B cell (primary cell): ENCODE data around the gene PLCD1. TPM values are rescaled to one million over a fixed set of nuclear protein-coding genes. Genes with fewer than 3 reads are reported as not detected.

Experiments
- ATAC-seq: fragments of 200-7000 bp; cut with Tn5 transposase; one replicate; pipeline ENCODE4 v1.10.0; 2021; ENCODE audit warnings: low read depth, mild to moderate bottlenecking, moderate number of reproducible peaks, moderate library complexity
- CTCF ChIA-PET: fragments of 350-600 bp; sonication (Branson Sonifier 250); formaldehyde crosslinking; loops from one replicate; lab custom pipeline; 2021; ENCODE audit warnings: antibody characterized with exemption, inconsistent platforms; lab: Charles Lee
- POLR2A ChIA-PET: fragments of 350-600 bp; sonication (Branson Sonifier 250); formaldehyde crosslinking; loops from one replicate; lab custom pipeline; 2021; ENCODE audit warnings: antibody characterized with exemption; lab: Charles Lee
- DNase-seq: peaks from one replicate; pipeline ENCODE4 v3.0.0; 2013
- H2AFZ ChIP-seq: 2 replicates; pipeline ENCODE4 v1.6.1; 2012; ENCODE audit warnings: mild to moderate bottlenecking, low read depth, low read length; ENCODE audit not compliant: insufficient read depth, poor library complexity, severe bottlenecking
- H3K27ac ChIP-seq, 2 donors: 1 replicate in 1 of 2; 2 replicates in 1 of 2; pipeline ENCODE4 v1.5.1; 2012 to 2013; ENCODE audit warnings: low read length in 2 of 2, mild to moderate bottlenecking in 2 of 2, moderate library complexity in 1 of 2
- H3K27me3 ChIP-seq, 4 experiments: fragments of 200-600 bp in 1 of 4; sonication (generic) in 1 of 4; replicated peaks in 1 of 4; 1 replicate in 2 of 4; 2 replicates in 2 of 4; pipeline versions ENCODE4 v1.6.1 to v1.7.0; 2013 to 2016; ENCODE audit warnings: low read length in 3 of 4, mild to moderate bottlenecking in 2 of 4, mixed read lengths in 1 of 4, moderate library complexity in 1 of 4; ENCODE audit not compliant: insufficient read depth in 4 of 4, control insufficient read depth in 3 of 4; ENCODE audit errors: control extremely low read depth in 1 of 4
- H3K36me3 ChIP-seq, 2 experiments: replicated peaks in 1 of 2; 1 replicate in 1 of 2; 2 replicates in 1 of 2; pipeline versions ENCODE4 v1.6.1 to v1.7.1; 2013; ENCODE audit warnings: low read length in 1 of 2; ENCODE audit not compliant: insufficient read depth in 2 of 2, control insufficient read depth in 1 of 2; ENCODE audit errors: control extremely low read depth in 1 of 2, extremely low read depth in 1 of 2
- H3K4me1 ChIP-seq, 2 donors: fragments of 200-600 bp in 1 of 2; sonication (generic) in 1 of 2; 1 replicate in 1 of 2; 2 replicates in 1 of 2; pipeline versions ENCODE4 v1.5.1 to v1.6.1; 2013 to 2017; ENCODE audit warnings: low read length in 2 of 2; ENCODE audit not compliant: control insufficient read depth in 2 of 2, insufficient read depth in 2 of 2
- H3K4me2 ChIP-seq: replicated peaks from 2 replicates; pipeline ENCODE3; 2012; ENCODE audit warnings: mild to moderate bottlenecking, low read depth, low read length; ENCODE audit not compliant: poor library complexity, severe bottlenecking
- H3K4me3 ChIP-seq, 5 experiments: fragments of 200-600 bp in 1 of 5; sonication (generic) in 1 of 5; 1 replicate in 3 of 5; 2 replicates in 2 of 5; pipeline versions ENCODE4 v1.5.1 to v1.7.0; 2011 to 2016; ENCODE audit warnings: low read length in 4 of 5, mild to moderate bottlenecking in 4 of 5, low read depth in 2 of 5, control low read depth in 1 of 5, moderate library complexity in 1 of 5; ENCODE audit not compliant: insufficient read depth in 1 of 5; ENCODE audit errors: control extremely low read depth in 1 of 5, extremely low read depth in 1 of 5
- H3K79me2 ChIP-seq: fragments of 200-600 bp; sonication (generic); one replicate; pipeline ENCODE4 v1.6.0; 2016; ENCODE audit warnings: low read length; ENCODE audit not compliant: control insufficient read depth, insufficient read depth
- H3K9ac ChIP-seq: fragments of 200-600 bp; sonication (generic); 2 replicates; pipeline ENCODE4 v1.6.1; 2017; ENCODE audit warnings: mild to moderate bottlenecking, low read length, moderate library complexity
- H3K9me3 ChIP-seq, 3 donors: one replicate each; pipeline versions ENCODE4 v1.6.1 to v1.7.1; 2013; ENCODE audit warnings: low read length in 2 of 3; ENCODE audit not compliant: control insufficient read depth in 2 of 3, insufficient read depth in 1 of 3; ENCODE audit errors: control extremely low read depth in 1 of 3
- H4K20me1 ChIP-seq: 2 replicates; pipeline ENCODE4 v1.6.0; 2012; ENCODE audit warnings: mild to moderate bottlenecking, low read length; ENCODE audit not compliant: insufficient read depth, control insufficient read depth, poor library complexity, severe bottlenecking
- H3K27ac Mint-ChIP-seq: one replicate; pipeline ENCODE4 v1.8.0; 2021; ENCODE audit warnings: mixed read lengths
- H3K27me3 Mint-ChIP-seq: one replicate; pipeline ENCODE4 v1.8.0; 2021; ENCODE audit warnings: mixed read lengths
- H3K4me1 Mint-ChIP-seq: one replicate; pipeline ENCODE4 v1.8.0; 2021; ENCODE audit warnings: mixed read lengths
- H3K4me3 Mint-ChIP-seq: one replicate; pipeline ENCODE4 v1.8.0; 2021; ENCODE audit warnings: mixed read lengths
- H3K9me3 Mint-ChIP-seq: one replicate; pipeline ENCODE4 v1.8.0; 2022; ENCODE audit warnings: mixed read lengths; ENCODE audit not compliant: insufficient read depth
- CTCF ChIP-seq: fragments of 200-600 bp; IDR thresholded peaks from one replicate; pipeline ENCODE4 v1.8.0; 2022; ENCODE audit warnings: antibody characterized with exemption, mild to moderate bottlenecking
- EZH2 ChIP-seq: IDR thresholded peaks from 2 replicates; pipeline ENCODE4 v1.6.1; 2012; ENCODE audit warnings: borderline replicate concordance, low read depth, mild to moderate bottlenecking, moderate library complexity, low read length; ENCODE audit not compliant: insufficient read depth, poor library complexity, severe bottlenecking
- WGBS: methylation state at CpG from one replicate; pipeline ENCODE4 v1.1.5; 2013; ENCODE audit warnings: missing lambda C conversion rate; ENCODE audit not compliant: insufficient coverage; 5-methylcytosine and 5-hydroxymethylcytosine counted together
- intact Hi-C: fragments of 100-400 bp; cut with micrococcal nuclease; formaldehyde crosslinking; loops from one replicate; pipeline ENCODE4 v1.10.0; 2022
- polyA plus RNA-seq: library from polyadenylated mRNA; depleted of rRNA; stranded (reverse); fragments of >200 nt; gene quantifications from 2 replicates; pipeline ENCODE4 v1.2.3, GENCODE V29; 2012
- total RNA-seq, 2 donors: library from RNA; stranded (reverse); fragments of 120-200 nt in 1 of 2; gene quantifications; 1 replicate in 1 of 2; 2 replicates in 1 of 2; pipeline versions ENCODE4 v1.2.3 to v1.2.4, GENCODE V29; 2013 to 2022

Gene PLCD1
- total and polyA plus RNA-seq, 2 donors (not counting 1 experiment from before 2014, with no cell fraction given), result 5.8 to 10.1 TPM

GRCh38 chr3:37968199-37968598, 61.2 kb downstream of the PLCD1 start:
- CTCF ChIA-PET, result interaction anchor here (0.8 to 3.2 kb wide), 6 partner anchors 9 to 528 kb away, joined by 3 to 15 read pairs (median 5); partner anchors contain the start of gene EXOG
- H4K20me1 ChIP-seq, result no peaks in the 10 kb centered on the region
- Mint-ChIP-seq H3K27ac (no peak overlapping the region), H3K27me3 (peaks cover 13% of the 10 kb centered on the region), H3K9me3 (no peaks in the 10 kb centered on the region), H3K4me3 (no peak overlapping the region), H3K4me1 (no peaks in the 10 kb centered on the region)
- H3K79me2 ChIP-seq, result no peaks in the 10 kb centered on the region
- 100% methylated on average over 1 of the region's 9 CpGs for WGBS
- no peak overlapping the region for H3K27ac ChIP-seq
- H3K9me3 ChIP-seq, result no peaks in the 10 kb centered on the region
- no peaks in the 10 kb centered on the region for H3K4me1 ChIP-seq
- H3K4me3 ChIP-seq, result no peak overlapping the region
- no peak overlapping the region for H3K4me2 ChIP-seq
- H3K36me3 ChIP-seq, result no peaks in the 10 kb centered on the region
- no peaks in the 10 kb centered on the region for H3K27me3 ChIP-seq
- ATAC-seq (no peak), DNase-seq (no peak)
- TF ChIP-seq CTCF, result no peak
- TF ChIP-seq EZH2, result no peak
- POLR2A ChIA-PET, result no interaction called here
- no peak overlapping the region for H2AFZ ChIP-seq
- intact Hi-C loops, result loop anchor here (5.0 to 10.0 kb wide), 2 partner anchors 111 to 1243 kb away; no protein-coding TSS in a partner anchor
- no peak overlapping the region for H3K9ac ChIP-seq

GRCh38 chr3:37967260-37967881, 62.1 kb downstream of the PLCD1 start:
- H3K4me3 Mint-ChIP-seq, result no peak overlapping the region
- peak; percentile 33 for ATAC-seq
- no peak overlapping the region for H3K27ac Mint-ChIP-seq
- H3K4me1 Mint-ChIP-seq, result no peaks in the 10 kb centered on the region
- no peaks in the 10 kb centered on the region for H3K9me3 ChIP-seq
- H3K27me3 Mint-ChIP-seq, result peaks cover 13% of the 10 kb centered on the region
- H3K36me3 ChIP-seq, result no peaks in the 10 kb centered on the region
- no peak for TF ChIP-seq EZH2
- TF ChIP-seq CTCF, result peak; percentile 70
- H3K4me3 ChIP-seq, result no peak overlapping the region
- WGBS, result 52% methylated on average over 4 of the region's 7 CpGs
- H3K27me3 ChIP-seq, result no peaks in the 10 kb centered on the region
- ChIA-PET CTCF (interaction anchor here (0.8 to 3.2 kb wide), 6 partner anchors 13 to 114 kb away, joined by 3 to 15 read pairs (median 6); no protein-coding TSS in a partner anchor), POLR2A (no interaction called here)
- H3K27ac ChIP-seq, result no peak overlapping the region
- no peak overlapping the region for H3K4me2 ChIP-seq
- H3K9me3 Mint-ChIP-seq, result no peaks in the 10 kb centered on the region
- no peak overlapping the region for H3K9ac ChIP-seq
- no peaks in the 10 kb centered on the region for H3K4me1 ChIP-seq
- DNase-seq, result peak; percentile 37
- no peak overlapping the region for H2AFZ ChIP-seq
- no peaks in the 10 kb centered on the region for H4K20me1 ChIP-seq
- no peaks in the 10 kb centered on the region for H3K79me2 ChIP-seq
- intact Hi-C loops, result loop anchor here (5.0 to 10.0 kb wide), 2 partner anchors 110 to 1243 kb away; no protein-coding TSS in a partner anchor
